Esophagus squamous epithelium (tissue), 4 donors: Measurements from ENCODE around the gene RERE.

Experiments used
- CTCF ChIP-seq, 6 experiments: fragments of 450-650 bp in 4 of 6; fragments of 200-600 bp in 2 of 6; sonication (generic) in 2 of 6; IDR thresholded peaks; one replicate each; pipeline ENCODE4 v1.5.1; 2016 to 2019; ENCODE audit warnings: antibody characterized with exemption in 6 of 6, mild to moderate bottlenecking in 4 of 6, moderate library complexity in 4 of 6
- POLR2A ChIP-seq, 4 donors: fragments of 450-650 bp; IDR thresholded peaks; one replicate each; pipeline ENCODE4 v1.6.1; 2017; ENCODE audit warnings: antibody characterized with exemption in 4 of 4, mild to moderate bottlenecking in 4 of 4, moderate library complexity in 3 of 4

DNA sequence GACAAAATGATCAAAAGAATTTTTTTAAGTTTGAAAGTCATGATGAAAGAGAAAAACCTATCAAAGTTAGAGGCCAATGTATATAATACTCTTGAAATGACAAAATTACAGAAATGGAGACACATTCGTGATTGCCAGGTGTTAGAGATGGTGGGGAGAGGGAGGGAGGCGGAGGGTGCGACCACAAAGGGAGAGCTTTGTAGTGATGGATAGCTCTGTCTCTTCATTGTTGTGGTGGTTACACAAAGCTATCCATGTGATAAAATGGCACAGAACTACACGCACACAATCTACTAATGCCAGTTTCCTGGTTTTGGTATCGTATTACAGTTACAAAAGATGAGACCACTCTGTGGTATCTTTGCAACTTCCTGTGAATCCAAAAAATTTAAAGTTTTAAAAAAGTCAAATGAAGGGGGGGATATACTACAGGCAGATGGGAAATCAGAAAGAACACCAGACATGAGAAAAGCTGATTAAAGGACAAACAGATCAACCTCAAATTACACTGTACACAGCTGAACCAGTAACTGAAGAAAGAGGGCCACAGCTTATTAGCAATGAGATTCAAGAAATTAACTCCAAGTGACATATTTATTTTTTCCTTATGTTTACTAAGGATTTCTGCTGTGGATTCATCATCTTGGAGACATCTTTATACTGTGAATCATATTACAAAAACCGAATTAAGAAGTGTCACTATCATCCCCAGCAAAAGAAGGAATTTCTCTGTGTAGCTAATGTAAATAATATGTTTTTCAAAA is 300.5 kb downstream of the RERE start:
- no peak for TF ChIP-seq POLR2A (IDR thresholded peaks at IDR 0.05)
- no peak for TF ChIP-seq CTCF (IDR thresholded peaks at IDR 0.05)
